ENCODE results near the gene OVCH1. TPM values are rescaled to one million over a fixed set of nuclear protein-coding genes. Genes with fewer than 3 reads are reported as not detected.

OVCH1 gene
- total and polyA plus RNA-seq, 2 donors from 2014 or later: 0.35 TPM; not detected in 1

- no peak for DNase-seq
- TF ChIP-seq CTCF (IDR thresholded peaks at IDR 0.05; ENCODE audit: borderline replicate concordance, extremely low read depth, insufficient read depth): no peak
- Histone ChIP-seq H3K9me3 (ENCODE audit: control insufficient read depth in 2 of 3, insufficient read depth in 1 of 3, low read length in 3 of 3) (no peaks in the 10 kb centered on the region), H3K4me3 (ENCODE audit: low read length in 3 of 3) (no peak overlapping the region), H3K27ac (ENCODE audit: low read depth in 2 of 2, low read length in 2 of 2) (no peak overlapping the region), H3K9ac (ENCODE audit: low read length in 3 of 3) (no peak overlapping the region), H3K36me3 (ENCODE audit: control insufficient read depth in 2 of 3, insufficient read depth in 3 of 3, low read length in 3 of 3) (no peaks in the 10 kb centered on the region), H3K27me3 (ENCODE audit: control insufficient read depth, insufficient read depth, low read length) (no peaks in the 10 kb centered on the region), H3K4me1 (ENCODE audit: control insufficient read depth in 2 of 3, insufficient read depth in 2 of 3, low read depth in 1 of 3, low read length in 3 of 3) (no peaks in the 10 kb centered on the region)
- no peak for FAIRE-seq
- intact Hi-C loops (cut with DNase I): no loop called here
These were observed 67.3 kb downstream of the OVCH1 start for GRCh38 chr12:29429999-29430715.

- DNase-seq (no peak), FAIRE-seq (no peak)
- Histone ChIP-seq H3K36me3 (ENCODE audit: control insufficient read depth in 2 of 3, insufficient read depth in 3 of 3, low read length in 3 of 3) (no peaks in the 10 kb centered on the region), H3K9me3 (ENCODE audit: control insufficient read depth in 2 of 3, insufficient read depth in 1 of 3, low read length in 3 of 3) (no peaks in the 10 kb centered on the region), H3K9ac (ENCODE audit: low read length in 3 of 3) (no peak overlapping the region), H3K4me1 (ENCODE audit: control insufficient read depth in 2 of 3, insufficient read depth in 2 of 3, low read depth in 1 of 3, low read length in 3 of 3) (no peaks in the 10 kb centered on the region), H3K27ac (ENCODE audit: low read depth in 2 of 2, low read length in 2 of 2) (no peak overlapping the region), H3K27me3 (ENCODE audit: control insufficient read depth, insufficient read depth, low read length) (no peaks in the 10 kb centered on the region), H3K4me3 (ENCODE audit: low read length in 3 of 3) (no peak overlapping the region)
- TF ChIP-seq CTCF (IDR thresholded peaks at IDR 0.05; ENCODE audit: borderline replicate concordance, extremely low read depth, insufficient read depth): no peak
- intact Hi-C loops (cut with DNase I): no loop called here
These were observed 68.9 kb downstream of the OVCH1 start for GRCh38 chr12:29428633-29429032.

GRCh38 chr12:29427964-29428363 lies 69.5 kb downstream of the OVCH1 start:
- no peak overlapping the region for H3K27ac ChIP-seq (ENCODE audit: low read depth in 2 of 2, low read length in 2 of 2)
- no peaks in the 10 kb centered on the region for H3K36me3 ChIP-seq (ENCODE audit: control insufficient read depth in 2 of 3, insufficient read depth in 3 of 3, low read length in 3 of 3)
- no peak for TF ChIP-seq CTCF (IDR thresholded peaks at IDR 0.05; ENCODE audit: borderline replicate concordance, extremely low read depth, insufficient read depth)
- DNase-seq (no peak), FAIRE-seq (no peak)
- H3K9me3 ChIP-seq (ENCODE audit: control insufficient read depth in 2 of 3, insufficient read depth in 1 of 3, low read length in 3 of 3): no peaks in the 10 kb centered on the region
- no peaks in the 10 kb centered on the region for H3K4me1 ChIP-seq (ENCODE audit: control insufficient read depth in 2 of 3, insufficient read depth in 2 of 3, low read depth in 1 of 3, low read length in 3 of 3)
- intact Hi-C loops (cut with DNase I): no loop called here
- H3K27me3 ChIP-seq (ENCODE audit: control insufficient read depth, insufficient read depth, low read length): no peaks in the 10 kb centered on the region
- no peak overlapping the region for H3K9ac ChIP-seq (ENCODE audit: low read length in 3 of 3)
- H3K4me3 ChIP-seq (ENCODE audit: low read length in 3 of 3): no peak overlapping the region

GRCh38 chr12:29426498-29426897 lies 71.0 kb downstream of the OVCH1 start:
- Histone ChIP-seq H3K36me3 (ENCODE audit: control insufficient read depth in 2 of 3, insufficient read depth in 3 of 3, low read length in 3 of 3) (no peaks in the 10 kb centered on the region), H3K9ac (ENCODE audit: low read length in 3 of 3) (no peak overlapping the region), H3K4me3 (ENCODE audit: low read length in 3 of 3) (no peak overlapping the region), H3K9me3 (ENCODE audit: control insufficient read depth in 2 of 3, insufficient read depth in 1 of 3, low read length in 3 of 3) (no peaks in the 10 kb centered on the region), H3K27me3 (ENCODE audit: control insufficient read depth, insufficient read depth, low read length) (no peaks in the 10 kb centered on the region), H3K27ac (ENCODE audit: low read depth in 2 of 2, low read length in 2 of 2) (no peak overlapping the region), H3K4me1 (ENCODE audit: control insufficient read depth in 2 of 3, insufficient read depth in 2 of 3, low read depth in 1 of 3, low read length in 3 of 3) (no peaks in the 10 kb centered on the region)
- TF ChIP-seq CTCF (IDR thresholded peaks at IDR 0.05; ENCODE audit: borderline replicate concordance, extremely low read depth, insufficient read depth): no peak
- DNase-seq: no peak
- intact Hi-C loops (cut with DNase I): no loop called here
- FAIRE-seq: no peak

Data from kidney (tissue), 14 donors.